Measurements from ENCODE around the gene OR6S1. TPM values are rescaled to one million over a fixed set of nuclear protein-coding genes. Genes with fewer than 3 reads are reported as not detected.
"Not testable (repeated sequence)": the region's sequence is repeated elsewhere in the genome, so short reads cannot be mapped to it uniquely, and the experiment has no call there.

The OR6S1 gene
- total RNA-seq, 2 donors from 2014 or later: not detected

- Mint-ChIP-seq H3K9me3 (no peaks in the 10 kb centered on the region), H3K36me3 (no peaks in the 10 kb centered on the region), H3K27ac (peak overlapping the region in 1 of 2 donors; percentile 55)
- DNase-seq (ENCODE audit: low spot score in 2 of 2) (peak in 1 of 2 donors; percentile 59), ATAC-seq (peak; percentile 54 to 85)
Measured at GRCh38 chr14:20652996-20653975, 11.8 kb upstream of the OR6S1 start.

DNA sequence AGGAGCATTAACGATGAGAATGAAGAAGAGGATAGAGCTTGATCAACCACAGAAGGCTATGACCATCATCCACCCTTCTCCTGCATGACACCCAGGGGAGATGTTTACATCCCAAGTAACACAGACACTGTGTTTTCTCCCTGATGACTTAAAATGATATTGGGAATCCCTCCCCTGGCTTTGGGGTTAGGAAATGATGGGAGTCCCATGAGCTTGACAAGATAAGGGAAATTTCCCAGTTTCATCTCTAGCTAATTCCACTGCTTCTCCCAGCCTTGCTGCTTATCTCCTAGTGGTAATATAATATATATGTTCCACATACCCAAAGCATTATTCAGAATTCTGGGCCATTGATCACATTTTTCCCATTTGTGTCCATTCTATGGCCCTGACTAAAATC lies 4.0 kb upstream of the OR6S1 start:
- DNase-seq (ENCODE audit: low spot score in 2 of 2): no peak
- ATAC-seq: no peak
- Mint-ChIP-seq H3K9me3 (no peaks in the 10 kb centered on the region), H3K27ac (no peak overlapping the region), H3K36me3 (no peaks in the 10 kb centered on the region)

DNA sequence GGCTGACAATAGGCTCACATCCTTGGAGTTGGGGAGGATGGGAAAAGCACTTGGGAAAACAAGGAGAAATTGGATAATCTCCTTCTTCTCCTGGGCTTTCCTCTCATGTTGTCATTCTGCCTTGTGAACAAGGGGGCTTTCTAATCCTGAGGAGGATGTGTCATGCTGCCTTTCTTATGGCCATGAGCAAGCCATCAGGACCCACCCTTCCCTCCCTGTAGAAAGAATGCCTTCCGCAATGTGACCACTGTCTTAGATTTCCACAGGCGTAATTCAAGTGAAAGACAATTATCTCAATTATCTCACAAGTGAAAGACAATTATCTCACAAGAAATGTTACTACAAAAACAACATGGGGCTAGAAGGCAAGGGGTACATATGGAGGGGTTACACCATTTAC lies 3.0 kb upstream of the OR6S1 start:
- no peak for DNase-seq (ENCODE audit: low spot score in 2 of 2)
- Mint-ChIP-seq H3K9me3 (no peaks in the 10 kb centered on the region), H3K36me3 (no peaks in the 10 kb centered on the region), H3K27ac (no peak overlapping the region)
- ATAC-seq: no peak

DNA sequence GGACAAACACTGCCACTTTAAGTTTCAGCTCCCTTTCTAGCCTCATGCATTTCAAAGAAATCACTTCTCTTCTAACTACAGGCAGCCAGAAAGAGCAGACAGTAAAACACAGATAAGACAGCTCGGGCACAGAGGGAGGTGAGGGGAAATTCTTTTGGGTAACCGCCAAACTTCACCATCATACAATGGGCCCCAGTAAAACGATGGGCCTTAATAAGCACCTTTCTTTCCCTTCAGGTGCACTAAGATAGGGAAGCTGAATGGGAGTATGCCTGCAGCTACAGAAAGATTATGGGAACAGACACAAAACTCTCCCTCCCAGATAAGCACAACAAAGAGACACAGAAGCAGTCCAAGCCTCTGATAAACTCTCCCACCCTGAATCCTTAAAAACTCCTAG lies 1.3 kb upstream of the OR6S1 start:
- H3K27ac Mint-ChIP-seq; DNase-seq (ENCODE audit: low spot score in 2 of 2); H3K36me3 Mint-ChIP-seq; H3K9me3 Mint-ChIP-seq; ATAC-seq: not testable (repeated sequence)

GRCh38 chr14:20642182-20642581 lies 691 bp upstream of the OR6S1 start:
- ATAC-seq: no peak
- H3K36me3 Mint-ChIP-seq: no peaks in the 10 kb centered on the region
- no peaks in the 10 kb centered on the region for H3K9me3 Mint-ChIP-seq
- H3K27ac Mint-ChIP-seq: no peak overlapping the region
- no peak for DNase-seq (ENCODE audit: low spot score in 2 of 2)

- Mint-ChIP-seq H3K9me3 (no peaks in the 10 kb centered on the region), H3K36me3 (peaks cover 0 to 8% of the 10 kb centered on the region in 2 donors), H3K27ac (peak overlapping the region; percentile 97 to 99)
- ATAC-seq: peak; percentile 83 to 84
- DNase-seq (ENCODE audit: low spot score in 2 of 2): peak; percentile 65 to 66
Measured at GRCh38 chr14:20632831-20633691, 8.4 kb downstream of the OR6S1 start.

DNA sequence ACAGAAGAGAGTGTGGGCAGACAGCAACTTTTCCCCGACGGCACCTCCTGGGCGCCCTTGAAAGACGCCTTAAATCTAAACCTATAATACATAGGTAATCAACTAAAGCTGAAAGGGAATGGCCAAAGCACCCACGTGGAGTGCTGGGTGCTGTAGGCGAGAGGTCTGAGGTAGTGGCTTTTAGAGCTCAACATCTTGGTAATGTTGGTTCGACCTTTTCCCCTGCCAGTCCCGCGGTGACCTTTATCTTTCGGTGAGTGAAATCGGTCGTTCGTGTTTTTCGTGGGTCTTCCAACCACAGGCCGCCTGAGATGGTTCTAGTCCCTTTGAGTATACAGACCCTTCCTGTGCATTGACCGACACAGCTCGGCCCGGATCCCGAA lies 9.1 kb downstream of the OR6S1 start:
- peak; percentile 46 to 59 for ATAC-seq
- peak overlapping the region; percentile 97 to 99 for H3K27ac Mint-ChIP-seq
- no peaks in the 10 kb centered on the region for H3K9me3 Mint-ChIP-seq
- peak in 1 of 2 donors; percentile 36 for DNase-seq (ENCODE audit: low spot score in 2 of 2)
- peaks cover 0 to 8% of the 10 kb centered on the region in 2 donors for H3K36me3 Mint-ChIP-seq

GRCh38 chr14:20631880-20632389 lies 9.6 kb downstream of the OR6S1 start:
- Mint-ChIP-seq H3K9me3 (no peaks in the 10 kb centered on the region), H3K27ac (peak overlapping the region in 1 of 2 donors; percentile 97), H3K36me3 (peaks cover 0 to 8% of the 10 kb centered on the region in 2 donors)
- peak in 1 of 2 donors; percentile 11 for DNase-seq (ENCODE audit: low spot score in 2 of 2)
- peak; percentile 7 to 11 for ATAC-seq

DNA sequence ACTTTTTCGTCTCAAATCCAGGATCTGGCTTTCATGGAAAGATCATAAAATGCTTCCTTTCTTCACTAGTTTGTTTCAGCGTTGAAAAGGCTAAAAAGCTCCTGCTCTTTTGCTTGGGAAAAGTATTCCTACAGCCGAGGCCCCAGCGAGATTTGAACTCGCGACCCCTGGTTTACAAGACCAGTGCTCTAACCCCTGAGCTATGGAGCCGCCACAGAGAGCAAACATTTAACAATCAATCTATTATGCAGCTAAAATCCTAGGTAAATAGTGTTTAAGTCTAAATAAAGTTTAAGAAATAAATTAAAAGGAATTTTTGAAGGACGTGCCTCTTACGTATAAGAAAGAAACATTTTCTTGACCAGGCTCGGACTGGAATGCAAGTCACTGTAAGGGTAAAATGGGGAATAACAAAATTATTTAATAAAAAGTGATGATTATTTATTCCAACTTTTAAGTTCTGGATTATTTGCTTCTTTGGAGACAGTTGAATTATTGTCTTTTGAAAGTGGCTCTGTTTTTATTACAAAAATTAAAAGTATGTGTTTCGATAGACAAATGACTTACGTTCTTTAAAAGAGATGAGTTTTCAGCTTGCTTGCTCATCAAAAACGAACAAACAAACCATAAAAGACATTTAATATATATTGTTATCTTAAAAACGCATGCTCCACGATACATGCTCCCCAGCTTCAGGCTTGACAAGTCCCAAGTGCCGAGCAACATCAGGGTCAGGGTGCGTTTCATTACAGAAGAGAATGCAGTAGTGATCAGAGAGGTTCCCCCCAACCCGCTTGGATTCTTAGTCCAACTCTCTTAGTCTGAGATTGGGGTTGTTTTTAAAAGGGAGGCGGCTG lies 10.2 kb downstream of the OR6S1 start:
- H3K27ac Mint-ChIP-seq: peak overlapping the region; percentile 72 to 98
- DNase-seq (ENCODE audit: low spot score in 2 of 2) (peak in 1 of 2 donors; percentile 65), ATAC-seq (no peak)
- no peaks in the 10 kb centered on the region for H3K9me3 Mint-ChIP-seq
- H3K36me3 Mint-ChIP-seq: peaks cover 0 to 8% of the 10 kb centered on the region in 2 donors

- ATAC-seq (peak; percentile 12 to 31), DNase-seq (ENCODE audit: low spot score in 2 of 2) (no peak)
- Mint-ChIP-seq H3K9me3 (no peaks in the 10 kb centered on the region), H3K36me3 (peaks cover 0 to 8% of the 10 kb centered on the region in 2 donors), H3K27ac (peak overlapping the region; percentile 72 to 98)
Measured at GRCh38 chr14:20630340-20631022, 11.0 kb downstream of the OR6S1 start.

- no peaks in the 10 kb centered on the region for H3K9me3 Mint-ChIP-seq
- ATAC-seq (no peak), DNase-seq (ENCODE audit: low spot score in 2 of 2) (no peak)
- H3K36me3 Mint-ChIP-seq: peaks cover 0 to 8% of the 10 kb centered on the region in 2 donors
- H3K27ac Mint-ChIP-seq: no peak overlapping the region
Measured at GRCh38 chr14:20628063-20628854, 13.2 kb downstream of the OR6S1 start.

DNA sequence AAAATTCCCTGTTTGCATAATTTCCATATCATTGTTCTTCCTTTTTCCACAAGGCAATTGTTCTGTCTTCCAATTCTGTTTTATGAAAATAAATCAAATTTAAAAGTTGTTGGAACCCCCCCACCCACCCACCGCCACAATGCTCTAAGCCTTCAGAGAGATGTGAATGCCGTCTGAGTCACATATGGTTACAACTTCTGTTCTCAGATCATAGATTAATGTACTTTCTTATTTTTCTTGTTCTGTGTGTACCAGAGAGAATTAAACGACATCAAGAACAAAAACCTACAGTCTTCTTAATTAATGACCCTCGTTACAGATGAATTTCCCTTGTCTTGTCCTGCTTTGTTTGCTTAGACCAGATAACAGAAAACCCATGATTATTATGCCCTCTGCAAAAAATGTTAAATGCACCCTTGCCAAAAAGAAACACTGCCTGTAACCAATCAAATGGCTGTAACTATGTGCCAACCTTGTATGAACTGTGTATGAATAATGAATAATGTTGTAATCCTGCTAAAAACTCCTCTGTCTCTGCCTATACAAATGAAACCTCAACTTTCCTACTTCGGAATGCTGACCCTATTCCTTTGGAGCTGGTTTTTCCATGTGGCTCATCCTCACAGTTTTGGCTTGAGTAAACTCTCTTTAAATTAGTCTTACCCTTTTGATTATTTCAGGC lies 14.0 kb downstream of the OR6S1 start:
- peaks cover 0 to under 1% of the 10 kb centered on the region in 2 donors for H3K36me3 Mint-ChIP-seq
- no peak for ATAC-seq
- no peaks in the 10 kb centered on the region for H3K9me3 Mint-ChIP-seq
- H3K27ac Mint-ChIP-seq: no peak overlapping the region
- DNase-seq (ENCODE audit: low spot score in 2 of 2): no peak

GRCh38 chr14:20626274-20626673 lies 15.2 kb downstream of the OR6S1 start:
- peaks cover 0 to 6% of the 10 kb centered on the region in 2 donors for H3K36me3 Mint-ChIP-seq
- ATAC-seq: peak; percentile 24 to 30
- H3K9me3 Mint-ChIP-seq: no peaks in the 10 kb centered on the region
- no peak for DNase-seq (ENCODE audit: low spot score in 2 of 2)
- H3K27ac Mint-ChIP-seq: no peak overlapping the region

- ATAC-seq (peak; percentile 30 to 42), DNase-seq (ENCODE audit: low spot score in 2 of 2) (peak in 1 of 2 donors; percentile 39)
- Mint-ChIP-seq H3K9me3 (no peaks in the 10 kb centered on the region), H3K36me3 (peaks cover 0 to 6% of the 10 kb centered on the region in 2 donors), H3K27ac (peak overlapping the region; percentile 90 to 98)
Measured at GRCh38 chr14:20624495-20625070, 16.9 kb downstream of the OR6S1 start.

Measured in activated naive CD4-positive, alpha-beta T cell treated with anti-CD3 and anti-CD28 coated beads, Interleukin-2, amount 50 U/mL, for 72 hours (primary cell).